ENCODE results near the gene NUP210L. TPM values are rescaled to one million over a fixed set of nuclear protein-coding genes. Genes with fewer than 3 reads are reported as not detected.
A peak's percentile ranks its signal among the peaks of the same experiment; 100 is the strongest.
"Not testable (repeated sequence)": the region's sequence is repeated elsewhere in the genome, so short reads cannot be mapped to it uniquely, and the experiment has no call there.

Gene NUP210L
- total RNA-seq, 1 donor from 2014 or later, result not detected

GRCh38 chr1:154019269-154019668 lies 135.6 kb downstream of the NUP210L start:
- DNase-seq (ENCODE audit: low read depth) (no peak), FAIRE-seq (no peak)
- Mint-ChIP-seq H3K36me3 (ENCODE audit: low read depth, unreplicated experiment) (no peaks in the 10 kb centered on the region), H3K4me1 (ENCODE audit: low read depth, unreplicated experiment) (no peaks in the 10 kb centered on the region), H3K27me3 (ENCODE audit: low read depth, unreplicated experiment) (peaks cover 3% of the 10 kb centered on the region), H3K27ac (ENCODE audit: unreplicated experiment) (no peak overlapping the region), H3K9me3 (ENCODE audit: unreplicated experiment) (peaks cover 3% of the 10 kb centered on the region), H3K4me3 (ENCODE audit: unreplicated experiment) (no peak overlapping the region)
- Histone ChIP-seq H4K20me1 (ENCODE audit: insufficient read depth, low read length) (no peaks in the 10 kb centered on the region), H3K27ac (ENCODE audit: low read depth, low read length) (no peak overlapping the region), H3K27me3 (ENCODE audit: insufficient read depth, low read length) (peaks cover 2% of the 10 kb centered on the region), H3K4me2 (ENCODE audit: low read length) (no peak overlapping the region), H3K79me2 (ENCODE audit: insufficient read depth, low read length) (no peaks in the 10 kb centered on the region), H3K4me3 (ENCODE audit: insufficient read depth, low read depth, low read length) (no peak overlapping the region), H3K36me3 (ENCODE audit: insufficient read depth, low read length) (no peaks in the 10 kb centered on the region), H3K9me3 (ENCODE audit: insufficient read depth, low read depth, low read length) (no peaks in the 10 kb centered on the region), H3K4me1 (ENCODE audit: insufficient read depth, low read length) (no peaks in the 10 kb centered on the region), H2AFZ (ENCODE audit: low read depth, low read length) (no peak overlapping the region), H3K9ac (ENCODE audit: low read length) (no peak overlapping the region)
- TF ChIP-seq, protein P1, sequence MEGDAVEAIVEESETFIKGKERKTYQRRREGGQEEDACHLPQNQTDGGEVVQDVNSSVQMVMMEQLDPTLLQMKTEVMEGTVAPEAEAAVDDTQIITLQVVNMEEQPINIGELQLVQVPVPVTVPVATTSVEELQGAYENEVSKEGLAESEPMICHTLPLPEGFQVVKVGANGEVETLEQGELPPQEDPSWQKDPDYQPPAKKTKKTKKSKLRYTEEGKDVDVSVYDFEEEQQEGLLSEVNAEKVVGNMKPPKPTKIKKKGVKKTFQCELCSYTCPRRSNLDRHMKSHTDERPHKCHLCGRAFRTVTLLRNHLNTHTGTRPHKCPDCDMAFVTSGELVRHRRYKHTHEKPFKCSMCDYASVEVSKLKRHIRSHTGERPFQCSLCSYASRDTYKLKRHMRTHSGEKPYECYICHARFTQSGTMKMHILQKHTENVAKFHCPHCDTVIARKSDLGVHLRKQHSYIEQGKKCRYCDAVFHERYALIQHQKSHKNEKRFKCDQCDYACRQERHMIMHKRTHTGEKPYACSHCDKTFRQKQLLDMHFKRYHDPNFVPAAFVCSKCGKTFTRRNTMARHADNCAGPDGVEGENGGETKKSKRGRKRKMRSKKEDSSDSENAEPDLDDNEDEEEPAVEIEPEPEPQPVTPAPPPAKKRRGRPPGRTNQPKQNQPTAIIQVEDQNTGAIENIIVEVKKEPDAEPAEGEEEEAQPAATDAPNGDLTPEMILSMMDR (IDR thresholded peaks at IDR 0.05; ENCODE audit: insufficient read depth, low read depth, low read length), result no peak
- TF ChIP-seq EZH2 (IDR thresholded peaks at IDR 0.05; ENCODE audit: insufficient read depth, low read length), result no peak

DNA sequence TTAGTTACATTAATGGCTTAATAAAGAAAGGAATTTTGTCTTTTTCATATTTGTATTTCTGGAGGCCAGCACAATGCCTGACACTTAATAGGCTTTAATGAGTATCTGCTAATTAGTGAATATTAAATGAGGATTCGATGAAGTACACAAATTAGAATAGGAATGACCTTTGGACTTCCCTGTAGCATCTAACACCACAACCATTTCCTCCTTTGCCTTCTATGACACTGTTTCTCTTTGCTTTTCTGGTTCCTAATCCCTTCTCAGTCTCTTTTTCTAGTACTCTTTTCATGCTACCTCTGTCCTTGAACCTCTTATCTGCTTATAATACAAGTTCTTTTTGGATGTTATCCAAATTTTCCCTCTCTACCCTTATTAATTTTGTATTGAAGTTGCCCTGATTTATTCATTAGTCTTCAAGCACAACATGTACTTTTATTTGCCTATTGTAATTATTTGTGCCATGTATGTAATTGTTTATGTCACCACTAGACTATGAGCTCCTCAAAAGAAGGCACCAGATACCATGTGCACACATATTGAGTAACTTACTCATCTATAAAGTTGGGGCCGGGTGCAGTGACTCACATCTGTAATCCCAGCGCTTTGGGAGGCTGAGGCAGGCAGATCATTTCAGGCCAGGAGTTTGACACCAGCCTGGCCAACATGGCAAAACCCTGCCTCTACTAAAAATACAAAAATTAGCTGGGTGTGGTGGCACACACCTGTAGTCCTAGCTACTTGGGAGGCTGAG lies 140.5 kb downstream of the NUP210L start:
- DNase-seq (ENCODE audit: low read depth) (peak; percentile 25), FAIRE-seq (no peak)
- TF ChIP-seq, protein P1 (IDR thresholded peaks at IDR 0.05; ENCODE audit: insufficient read depth, low read depth, low read length), result no peak
- TF ChIP-seq EZH2 (IDR thresholded peaks at IDR 0.05; ENCODE audit: insufficient read depth, low read length), result no peak
- no peaks in the 10 kb centered on the region for H3K4me1 Mint-ChIP-seq (ENCODE audit: low read depth, unreplicated experiment)
- no peaks in the 10 kb centered on the region for H3K9me3 ChIP-seq (ENCODE audit: insufficient read depth, low read depth, low read length)
- H3K79me2 ChIP-seq (ENCODE audit: insufficient read depth, low read length), result no peaks in the 10 kb centered on the region
- H2AFZ ChIP-seq (ENCODE audit: low read depth, low read length), result no peak overlapping the region
- H3K27me3 Mint-ChIP-seq (ENCODE audit: low read depth, unreplicated experiment), result peaks cover 3% of the 10 kb centered on the region
- no peaks in the 10 kb centered on the region for H4K20me1 ChIP-seq (ENCODE audit: insufficient read depth, low read length)
- H3K27me3 ChIP-seq (ENCODE audit: insufficient read depth, low read length), result peaks cover 1% of the 10 kb centered on the region
- H3K27ac Mint-ChIP-seq (ENCODE audit: unreplicated experiment), result no peak overlapping the region
- H3K36me3 ChIP-seq (ENCODE audit: insufficient read depth, low read length), result no peaks in the 10 kb centered on the region
- no peaks in the 10 kb centered on the region for H3K9me3 Mint-ChIP-seq (ENCODE audit: unreplicated experiment)
- no peak overlapping the region for H3K4me3 Mint-ChIP-seq (ENCODE audit: unreplicated experiment)
- no peak overlapping the region for H3K4me3 ChIP-seq (ENCODE audit: insufficient read depth, low read depth, low read length)
- H3K9ac ChIP-seq (ENCODE audit: low read length), result no peak overlapping the region
- H3K27ac ChIP-seq (ENCODE audit: low read depth, low read length), result no peak overlapping the region
- no peak overlapping the region for H3K4me2 ChIP-seq (ENCODE audit: low read length)
- H3K36me3 Mint-ChIP-seq (ENCODE audit: low read depth, unreplicated experiment), result no peaks in the 10 kb centered on the region
- no peaks in the 10 kb centered on the region for H3K4me1 ChIP-seq (ENCODE audit: insufficient read depth, low read length)

DNA sequence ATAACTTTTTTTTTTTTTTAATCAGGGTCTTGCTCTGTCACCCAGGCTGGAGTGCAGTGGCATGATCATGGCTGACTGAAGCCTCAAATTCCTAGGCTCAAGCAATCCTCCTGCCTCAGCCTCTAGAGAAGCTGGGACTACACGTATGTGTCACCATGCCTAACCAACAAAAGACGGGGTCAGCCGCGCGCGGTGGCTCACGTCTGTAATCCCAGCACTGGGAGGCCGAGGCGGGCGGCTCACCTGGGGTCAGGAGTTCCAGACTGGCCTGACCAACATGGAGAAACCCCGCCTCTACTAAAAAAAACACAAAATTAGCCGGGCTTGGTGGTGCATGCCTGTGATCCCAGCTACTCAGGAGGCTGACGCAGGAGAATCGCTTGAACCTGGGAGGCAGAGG lies 142.3 kb downstream of the NUP210L start:
- H3K4me3 ChIP-seq (ENCODE audit: insufficient read depth, low read depth, low read length); H3K36me3 Mint-ChIP-seq (ENCODE audit: low read depth, unreplicated experiment); H3K36me3 ChIP-seq (ENCODE audit: insufficient read depth, low read length); H3K79me2 ChIP-seq (ENCODE audit: insufficient read depth, low read length); DNase-seq (ENCODE audit: low read depth); FAIRE-seq; H3K4me1 ChIP-seq (ENCODE audit: insufficient read depth, low read length); H3K4me1 Mint-ChIP-seq (ENCODE audit: low read depth, unreplicated experiment); H3K4me2 ChIP-seq (ENCODE audit: low read length); H3K27me3 Mint-ChIP-seq (ENCODE audit: low read depth, unreplicated experiment); H4K20me1 ChIP-seq (ENCODE audit: insufficient read depth, low read length); H3K9me3 Mint-ChIP-seq (ENCODE audit: unreplicated experiment); H3K9me3 ChIP-seq (ENCODE audit: insufficient read depth, low read depth, low read length); H3K9ac ChIP-seq (ENCODE audit: low read length); H3K27me3 ChIP-seq (ENCODE audit: insufficient read depth, low read length); H2AFZ ChIP-seq (ENCODE audit: low read depth, low read length); H3K4me3 Mint-ChIP-seq (ENCODE audit: unreplicated experiment); H3K27ac Mint-ChIP-seq (ENCODE audit: unreplicated experiment); H3K27ac ChIP-seq (ENCODE audit: low read depth, low read length): not testable (repeated sequence)
